Kidney epithelial cell (primary cell): ENCODE measurements around the gene IL2RG. TPM values are rescaled to one million over a fixed set of nuclear protein-coding genes. Genes with fewer than 3 reads are reported as not detected.

Source experiments
- total RNA-seq: library from RNA; depleted of rRNA; stranded (reverse); fragments of >200 nt; gene quantifications from 2 replicates; pipeline ENCODE4 v1.2.3, GENCODE V29; 2015

IL2RG gene
- total RNA-seq, 1 donor from 2014 or later, result 0.08 TPM

Other genes starting within 250 kb of the IL2RG start
- gene TEX11, start 202.9 kb downstream of the IL2RG start, total RNA-seq, result not detected in 2 replicates
- gene SLC7A3, start 180.5 kb downstream of the IL2RG start, total RNA-seq, result 0.54 and 1.5 TPM in 2 replicates
- 76.2 and 95.8 TPM in 2 replicates for gene SNX12, start 43.2 kb downstream of the IL2RG start, total RNA-seq
- 3.9 and 4.5 TPM in 2 replicates for gene FOXO4, start 15.7 kb downstream of the IL2RG start, total RNA-seq
- gene CXorf65, start 4.8 kb downstream of the IL2RG start, total RNA-seq, result not detected in 2 replicates
- gene MED12, start 7.0 kb upstream of the IL2RG start, total RNA-seq, result 20.3 and 25.3 TPM in 2 replicates
- gene NLGN3, start 33.3 kb upstream of the IL2RG start, total RNA-seq, result 0.13 and 0.34 TPM in 2 replicates
- not detected in 2 replicates for gene GJB1, start 111.6 kb upstream of the IL2RG start, total RNA-seq
- 11.0 and 16.7 TPM in 2 replicates for gene ZMYM3, start 142.6 kb upstream of the IL2RG start, total RNA-seq
- 353 and 411 TPM in 2 replicates for gene NONO, start 172.1 kb upstream of the IL2RG start, total RNA-seq
- gene ITGB1BP2, start 190.2 kb upstream of the IL2RG start, total RNA-seq, result 1.1 and 1.7 TPM in 2 replicates